HL-60/S4 (cell line): ENCODE results near the gene PEMT.

Experiments used
- in situ Hi-C: fragments of 300-500 bp; cut with MboI; formaldehyde crosslinking; loops from 2 replicates; pipeline ENCODE4 v1.14.3; 2022; ENCODE audit warnings: low sequenced_read_pairs

The PEMT gene

GRCh38 chr17:17504341-17505140 lies 87.0 kb downstream of the PEMT start:
- in situ Hi-C loops, result no loop called here

- in situ Hi-C loops, result no loop called here
Measured at GRCh38 chr17:17503566-17504130, 87.9 kb downstream of the PEMT start.

GRCh38 chr17:17502741-17503565 lies 88.6 kb downstream of the PEMT start:
- in situ Hi-C loops, result no loop called here

- in situ Hi-C loops, result no loop called here
Measured at GRCh38 chr17:17500999-17501605, 90.4 kb downstream of the PEMT start.

GRCh38 chr17:17499402-17500145 lies 91.9 kb downstream of the PEMT start:
- in situ Hi-C loops, result no loop called here

- in situ Hi-C loops, result no loop called here
Measured at GRCh38 chr17:17498606-17499301, 92.8 kb downstream of the PEMT start.

GRCh38 chr17:17497845-17498520 lies 93.5 kb downstream of the PEMT start:
- in situ Hi-C loops, result no loop called here

- in situ Hi-C loops, result no loop called here
Measured at GRCh38 chr17:17497065-17497844, 94.3 kb downstream of the PEMT start.

- in situ Hi-C loops, result no loop called here
Measured at GRCh38 chr17:17496189-17497064, 95.1 kb downstream of the PEMT start, which contains the start of gene RASD1. Gene RASD1 (minus strand): TSS chr17:17496395. CDS start chr17:17496181, 214 bp downstream.

- in situ Hi-C loops, result no loop called here
Measured at GRCh38 chr17:17495536-17496188, 95.8 kb downstream of the PEMT start.

- in situ Hi-C loops, result no loop called here
Measured at GRCh38 chr17:17494870-17495535, 96.5 kb downstream of the PEMT start.

- in situ Hi-C loops, result no loop called here
Measured at GRCh38 chr17:17494499-17494869, 97.0 kb downstream of the PEMT start.

GRCh38 chr17:17493986-17494466 lies 97.5 kb downstream of the PEMT start:
- in situ Hi-C loops, result no loop called here

- in situ Hi-C loops, result no loop called here
Measured at GRCh38 chr17:17493249-17493985, 98.1 kb downstream of the PEMT start.

GRCh38 chr17:17492571-17492970 lies 98.9 kb downstream of the PEMT start:
- in situ Hi-C loops, result no loop called here

GRCh38 chr17:17492085-17492484 lies 99.4 kb downstream of the PEMT start:
- in situ Hi-C loops, result no loop called here
